ENCODE measurements around the gene RIOX2. TPM values are rescaled to one million over a fixed set of nuclear protein-coding genes. Genes with fewer than 3 reads are reported as not detected.

The RIOX2 gene
- total RNA-seq, 1 experiment from 2014 or later = 35.0 TPM

DNA sequence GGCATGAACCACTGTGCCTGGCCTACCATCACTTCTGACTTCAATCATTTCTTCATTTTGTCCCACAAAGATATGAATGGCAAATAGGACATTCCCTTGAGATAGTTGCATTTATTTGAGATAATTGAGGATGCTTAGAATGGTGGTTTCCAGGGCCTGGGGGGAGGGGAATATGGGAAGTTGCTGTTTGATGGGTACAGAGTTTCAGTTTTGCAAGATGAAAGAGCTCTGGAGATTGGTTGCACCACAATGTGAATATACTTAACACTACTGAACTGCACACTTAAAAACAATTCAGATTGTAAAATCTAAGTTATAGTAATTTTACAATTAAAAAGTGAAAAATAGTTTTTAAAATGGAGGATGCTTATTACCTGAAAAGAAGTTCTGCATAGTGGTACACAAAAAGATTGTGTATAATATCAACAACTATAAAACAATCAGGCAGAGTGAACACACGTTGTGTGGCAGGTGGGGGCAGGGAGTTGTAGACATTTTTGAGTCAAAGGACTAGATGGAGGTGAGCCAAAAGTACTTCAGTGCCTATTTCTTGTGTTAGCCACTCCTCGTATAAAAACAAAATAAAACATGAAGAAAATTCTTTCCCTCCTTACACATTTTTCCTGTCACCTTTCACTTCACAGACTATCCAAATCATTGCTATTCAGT lies 18.5 kb upstream of the RIOX2 start:
- no peak for DNase-seq (ENCODE audit: low read depth)

DNA sequence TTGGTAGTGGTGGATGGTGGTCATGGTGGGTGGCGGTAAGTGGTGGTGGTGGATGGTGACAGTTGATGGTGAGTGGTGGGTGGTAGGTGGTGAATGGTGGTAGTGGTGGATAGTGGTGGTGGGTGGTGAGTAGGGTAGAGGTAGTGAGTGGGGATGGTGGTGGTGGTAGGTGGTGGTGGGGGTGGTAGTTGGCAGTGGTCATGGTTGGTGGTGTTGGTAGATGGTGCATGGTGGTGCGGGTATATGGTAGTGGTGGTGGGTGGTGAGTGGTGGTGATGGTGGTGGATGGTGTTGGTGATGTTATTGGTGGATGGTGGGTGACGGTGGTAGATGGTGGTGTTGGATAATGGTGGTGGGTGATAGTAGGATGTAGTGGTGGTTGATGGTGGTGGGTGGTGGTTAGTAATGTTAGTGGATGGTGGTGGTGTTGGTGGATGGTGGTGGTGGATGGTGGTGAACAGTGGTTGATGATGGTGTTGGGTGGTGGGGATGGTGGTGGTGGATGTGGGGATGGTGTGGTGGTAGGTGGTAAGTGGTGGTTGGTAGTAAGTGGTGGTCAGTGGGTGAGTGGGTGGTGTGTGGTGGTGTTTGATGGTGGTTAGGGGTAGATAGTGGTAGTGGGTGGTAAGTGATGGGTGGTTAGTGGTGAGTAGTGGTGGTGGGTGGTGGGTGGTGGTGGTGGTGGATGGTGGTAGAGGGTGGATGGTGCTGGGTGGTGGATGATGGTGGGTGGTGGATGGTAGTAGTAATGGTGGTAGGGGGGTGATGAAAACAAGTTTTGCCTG lies 16.7 kb upstream of the RIOX2 start:
- DNase-seq (ENCODE audit: low read depth) = no peak

DNA sequence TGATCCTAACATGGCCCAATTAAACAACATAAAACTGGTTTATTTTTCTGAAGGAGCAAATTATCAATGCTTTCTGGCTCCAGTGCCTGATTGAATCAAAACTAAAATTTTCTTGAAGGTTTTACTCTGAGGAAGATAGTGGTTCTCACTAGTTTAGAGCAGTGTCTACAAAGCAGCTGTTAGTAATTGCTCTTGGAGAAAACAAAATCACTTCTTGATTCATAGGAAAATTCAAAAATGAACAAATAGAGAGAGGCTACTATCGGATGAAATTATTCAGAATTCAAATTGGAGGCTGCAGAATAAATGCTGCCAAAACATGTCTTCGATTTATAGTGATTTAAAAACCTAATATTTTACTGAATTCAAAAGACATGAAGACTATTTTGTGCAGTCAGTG lies 15.1 kb upstream of the RIOX2 start:
- no peak for DNase-seq (ENCODE audit: low read depth)

DNA sequence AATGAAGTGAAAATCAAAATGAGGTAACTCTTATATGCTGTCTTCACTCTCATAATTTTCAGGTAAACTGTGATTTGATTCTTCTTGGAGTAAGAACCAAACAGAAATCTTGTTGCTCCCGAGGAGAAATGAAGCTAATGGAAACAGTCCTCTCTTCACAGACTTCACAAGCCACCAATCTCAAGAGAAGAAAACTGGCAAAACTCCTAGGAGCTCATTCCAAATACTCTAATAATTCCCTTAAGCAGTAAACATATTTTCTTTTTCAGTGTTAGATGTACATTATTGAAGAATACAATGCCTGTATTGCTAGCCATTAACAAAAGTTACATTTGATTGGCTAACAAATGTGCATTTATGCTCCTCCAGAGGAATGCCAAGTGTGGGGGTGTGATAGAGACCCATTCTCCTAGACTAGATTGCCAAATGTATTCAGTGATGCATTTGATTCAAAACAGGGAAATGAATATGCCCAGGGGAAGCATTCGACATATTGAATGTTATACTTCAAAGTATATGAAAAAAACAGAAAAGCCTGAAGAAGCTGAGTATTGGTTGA lies 11.8 kb upstream of the RIOX2 start:
- DNase-seq (ENCODE audit: low read depth) = no peak

DNA sequence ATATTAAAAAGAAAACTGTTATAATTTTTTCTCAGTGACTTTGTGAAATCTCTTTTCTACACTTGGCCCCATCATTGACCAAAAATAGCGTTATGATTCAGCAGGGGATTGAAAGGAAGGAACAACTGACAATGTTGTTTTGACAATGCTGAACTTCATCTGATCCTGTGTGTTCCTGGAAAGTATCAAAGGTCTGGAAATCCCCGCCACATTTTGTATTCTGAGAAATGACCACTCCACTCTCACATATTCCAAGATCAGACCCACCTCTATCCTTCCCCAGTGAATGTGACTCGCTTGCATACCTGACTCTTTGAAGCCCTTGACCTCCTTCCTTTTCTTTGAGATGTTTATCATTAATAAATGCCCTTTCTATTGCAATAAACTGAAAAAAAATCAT lies 9.7 kb upstream of the RIOX2 start:
- DNase-seq (ENCODE audit: low read depth) = no peak

DNA sequence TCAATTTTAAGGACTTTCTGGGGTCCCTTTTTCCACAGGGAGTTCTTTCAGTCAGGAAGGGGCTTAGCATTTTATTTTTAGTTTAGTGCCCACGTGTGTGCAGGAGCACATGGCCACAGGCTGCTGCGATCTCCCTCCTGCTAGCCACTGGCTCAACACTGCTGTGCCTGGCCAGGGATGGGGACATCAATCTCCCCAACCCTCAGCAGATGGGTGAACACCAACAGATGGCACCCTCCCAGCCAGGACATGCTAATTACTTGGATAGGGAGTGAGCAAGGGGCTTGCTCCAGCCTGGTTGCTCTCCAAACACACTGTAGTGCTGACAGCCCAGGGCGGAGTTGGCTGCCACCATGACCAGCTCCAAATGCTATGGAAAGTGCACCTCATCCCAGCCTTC lies 7.4 kb upstream of the RIOX2 start:
- no peak for DNase-seq (ENCODE audit: low read depth)

DNA sequence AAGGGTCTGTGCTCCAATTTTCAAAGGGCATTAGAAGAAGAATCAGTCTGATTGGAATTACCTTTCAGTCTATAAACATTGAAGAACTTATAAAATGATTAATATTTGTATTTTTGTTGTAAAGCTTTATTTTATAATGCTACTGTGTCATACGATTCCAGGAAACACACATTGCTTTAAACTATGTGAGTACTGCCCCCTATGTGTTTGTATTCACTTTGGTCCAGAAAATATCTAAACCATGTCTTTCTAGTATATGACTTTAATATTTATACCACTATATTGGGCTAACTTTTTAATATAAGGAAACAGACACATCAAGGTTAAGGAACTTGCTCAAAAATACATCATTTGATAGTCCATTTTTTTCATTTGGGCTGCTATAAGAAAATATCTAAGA lies 3.2 kb upstream of the RIOX2 start:
- DNase-seq (ENCODE audit: low read depth) = no peak

DNA sequence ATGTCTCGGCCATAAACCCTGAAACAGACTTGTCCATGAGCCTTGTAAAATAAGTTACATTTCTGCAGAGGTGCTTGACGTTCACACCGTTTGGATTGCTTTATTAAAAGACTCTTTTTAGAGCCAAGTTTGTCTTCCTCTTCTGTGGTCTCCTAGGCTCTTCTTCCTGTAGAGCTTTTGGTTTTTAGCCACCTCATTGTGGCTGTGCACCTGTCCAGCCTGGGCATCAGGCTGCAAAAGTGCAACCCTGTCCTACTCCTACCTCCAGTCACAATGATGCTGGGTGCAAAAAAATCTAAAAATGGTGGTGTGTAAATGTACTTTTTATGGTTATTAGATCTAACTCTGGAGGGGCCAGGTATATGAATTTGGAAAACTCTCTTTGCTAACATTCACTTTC lies 2.8 kb upstream of the RIOX2 start:
- no peak for DNase-seq (ENCODE audit: low read depth)

DNA sequence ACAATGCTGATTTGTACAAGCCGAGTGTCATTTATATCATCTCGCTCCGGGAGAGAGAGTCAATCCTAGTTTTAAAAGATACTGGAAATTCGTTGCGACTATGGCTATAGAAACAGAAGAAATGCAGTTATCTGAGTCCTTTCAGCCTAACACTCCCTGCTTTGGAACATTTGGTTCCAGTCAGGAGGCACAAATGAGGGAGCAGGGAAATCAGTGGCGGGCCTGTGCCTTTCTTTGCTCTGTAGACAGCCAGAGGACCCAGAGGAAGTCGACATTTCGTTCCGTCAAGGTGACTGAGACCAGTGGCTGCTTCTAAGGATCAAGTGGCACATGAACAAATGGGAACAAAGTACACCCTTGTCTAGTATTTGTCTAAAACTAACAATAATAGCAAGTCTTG lies 745 bp upstream of the RIOX2 start:
- DNase-seq (ENCODE audit: low read depth) = no peak

DNA sequence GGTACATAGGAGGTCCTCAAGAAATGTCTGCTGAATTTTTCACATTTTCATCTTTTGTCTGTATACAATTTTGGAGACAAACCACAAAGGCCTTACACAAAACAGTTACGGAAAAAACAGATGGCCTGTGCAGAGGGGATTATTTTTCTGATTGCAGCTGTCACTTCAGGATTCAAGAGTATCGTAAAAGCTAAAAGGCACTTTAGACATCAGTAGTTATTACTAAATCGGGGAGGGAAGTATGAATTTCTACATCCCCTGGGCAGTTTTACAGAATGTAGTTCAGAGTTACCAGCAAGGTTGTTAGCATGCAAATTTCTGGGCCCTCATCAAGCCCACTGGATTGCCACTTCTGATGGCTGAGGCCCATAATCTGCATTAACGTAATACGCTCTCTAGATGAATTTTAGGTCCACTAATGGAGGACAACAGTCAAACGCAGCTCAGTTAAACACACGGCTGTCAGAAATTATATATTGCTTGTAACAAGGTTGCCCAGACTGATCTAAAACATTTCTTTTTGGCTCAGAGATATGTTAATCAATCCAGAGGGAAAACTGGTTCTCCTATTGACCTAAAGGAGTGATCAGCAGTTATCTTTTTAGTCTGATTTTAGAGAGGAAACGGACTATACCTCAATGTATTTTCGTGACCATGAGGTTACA lies 1.1 kb downstream of the RIOX2 start:
- no peak for DNase-seq (ENCODE audit: low read depth)

DNA sequence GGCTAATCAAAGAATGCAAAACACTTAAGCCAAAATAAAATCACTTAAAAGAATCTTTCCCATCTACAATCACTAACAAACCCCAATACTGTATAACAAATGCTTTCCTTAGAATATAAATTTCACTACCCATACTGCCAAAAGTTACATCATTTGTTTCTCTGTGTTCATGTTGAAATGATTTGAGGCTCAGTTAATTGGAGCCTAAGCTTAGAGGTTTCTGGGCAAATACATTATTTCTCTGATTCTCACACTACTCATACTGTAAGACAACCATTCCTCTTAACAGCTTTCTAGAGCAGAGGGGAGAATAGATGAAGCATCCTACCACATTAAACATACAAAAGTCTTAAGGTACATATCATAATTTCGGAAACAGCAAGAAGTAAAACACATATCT lies 2.1 kb downstream of the RIOX2 start:
- no peak for DNase-seq (ENCODE audit: low read depth)

DNA sequence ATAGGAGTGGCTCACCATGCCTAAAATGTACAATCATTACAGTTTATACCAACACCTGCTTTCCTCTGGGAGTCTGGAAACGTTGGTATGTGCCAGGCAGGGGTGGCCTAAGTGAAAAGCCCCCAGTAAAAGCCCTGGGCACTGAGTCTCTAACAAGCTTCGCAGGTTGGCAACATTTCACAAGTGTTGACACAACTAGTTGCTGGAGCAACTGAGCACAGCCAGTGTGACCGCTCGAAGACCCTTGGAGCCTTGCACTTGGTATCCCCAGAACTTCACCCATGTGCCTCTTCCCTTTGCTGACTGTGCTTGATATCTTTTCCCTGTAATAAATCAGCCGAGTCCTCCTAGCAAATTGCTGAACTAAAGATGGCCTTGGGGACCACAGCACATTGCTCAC lies 2.7 kb downstream of the RIOX2 start:
- no peak for DNase-seq (ENCODE audit: low read depth)

DNA sequence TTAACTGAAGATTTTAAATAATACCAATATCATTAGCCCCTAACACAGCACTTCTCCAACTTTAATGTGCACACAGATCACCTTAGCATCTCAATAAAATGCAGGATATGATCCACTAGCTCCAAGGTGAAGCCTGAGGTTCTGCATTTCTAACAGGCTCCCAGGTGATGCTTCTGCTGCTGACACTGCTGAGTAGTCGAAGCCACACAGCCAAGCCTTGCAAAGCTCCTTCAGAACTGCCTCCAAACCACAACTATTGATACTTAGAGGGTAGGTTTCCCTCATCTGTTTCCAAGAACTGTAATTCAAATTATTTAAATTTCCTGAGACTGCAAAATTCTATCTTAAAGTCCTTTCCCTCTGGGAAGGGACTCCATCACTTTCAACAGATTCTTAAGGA lies 3.9 kb downstream of the RIOX2 start:
- no peak for DNase-seq (ENCODE audit: low read depth)

DNA sequence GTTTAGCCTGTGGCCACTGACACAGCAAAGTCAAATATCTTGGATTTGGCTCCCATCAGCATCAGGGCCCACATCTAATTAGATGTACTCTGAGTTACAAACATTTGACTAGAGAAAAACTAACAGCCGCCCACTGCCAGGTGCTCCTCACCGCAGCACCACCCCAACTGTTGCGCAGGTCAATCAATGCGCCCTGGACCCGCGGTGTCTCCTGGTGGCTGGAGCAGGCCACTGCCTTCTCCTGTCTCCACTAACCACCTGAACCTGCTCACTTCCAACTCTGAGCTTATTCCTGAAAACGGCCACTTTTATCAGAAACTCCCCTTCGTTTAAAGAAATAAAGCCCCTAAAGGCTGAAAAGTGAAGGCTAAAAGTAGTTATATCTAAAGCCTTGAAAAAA lies 4.3 kb downstream of the RIOX2 start:
- no peak for DNase-seq (ENCODE audit: low read depth)

DNA sequence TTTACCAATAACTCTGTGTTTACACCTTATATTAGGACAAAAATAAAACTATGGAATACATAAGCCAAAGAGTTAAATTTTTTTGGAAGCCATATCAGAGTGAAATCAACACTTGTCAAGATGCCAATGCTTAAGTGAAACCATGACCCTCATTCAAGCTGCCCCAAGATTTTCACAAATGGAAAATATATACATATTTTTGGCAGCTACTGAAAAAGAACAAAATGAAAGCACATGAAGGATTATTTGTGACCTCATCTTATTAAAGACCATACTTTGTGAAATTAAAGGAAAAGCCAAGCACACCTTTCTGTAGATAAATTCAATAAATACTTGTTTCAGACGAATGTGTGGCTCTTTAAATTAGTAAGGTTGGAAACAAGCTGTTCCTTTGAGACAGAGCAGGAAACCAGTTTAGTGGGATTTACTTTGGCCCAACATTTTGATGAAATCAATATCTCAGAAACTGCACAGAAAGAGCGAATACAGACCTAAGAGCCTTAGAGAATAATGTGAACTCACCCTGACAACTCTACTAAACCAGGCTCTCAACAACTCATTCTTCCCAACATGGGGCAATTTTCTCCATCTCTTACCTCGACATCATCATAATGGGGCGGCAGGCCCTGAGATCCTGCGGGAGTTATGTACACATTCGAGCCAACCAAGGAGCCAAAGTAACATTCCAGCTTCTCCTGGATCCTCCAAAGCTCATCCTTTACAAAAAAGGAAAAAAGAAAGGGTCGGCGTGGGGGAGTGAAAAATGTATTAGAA lies 11.1 kb downstream of the RIOX2 start:
- no peak for DNase-seq (ENCODE audit: low read depth)

DNA sequence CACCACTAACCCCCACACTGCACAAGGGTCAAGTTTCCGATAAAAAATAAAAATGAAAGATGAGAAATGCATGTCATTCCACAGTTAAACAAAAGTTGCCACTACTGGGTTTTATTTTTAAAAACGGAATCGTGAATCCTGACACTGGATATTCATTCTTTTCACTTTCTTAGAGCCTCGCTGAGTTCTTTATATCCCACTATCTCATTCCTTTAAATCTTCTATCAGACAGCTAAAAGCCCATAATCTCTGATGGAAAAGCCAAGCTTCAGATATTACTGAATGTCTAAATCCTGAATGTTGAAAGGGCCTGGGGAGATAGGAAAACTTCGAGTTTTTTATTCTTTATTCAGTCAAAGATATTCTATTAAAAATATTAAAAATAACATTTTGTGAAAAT lies 11.7 kb downstream of the RIOX2 start:
- no peak for DNase-seq (ENCODE audit: low read depth)

DNA sequence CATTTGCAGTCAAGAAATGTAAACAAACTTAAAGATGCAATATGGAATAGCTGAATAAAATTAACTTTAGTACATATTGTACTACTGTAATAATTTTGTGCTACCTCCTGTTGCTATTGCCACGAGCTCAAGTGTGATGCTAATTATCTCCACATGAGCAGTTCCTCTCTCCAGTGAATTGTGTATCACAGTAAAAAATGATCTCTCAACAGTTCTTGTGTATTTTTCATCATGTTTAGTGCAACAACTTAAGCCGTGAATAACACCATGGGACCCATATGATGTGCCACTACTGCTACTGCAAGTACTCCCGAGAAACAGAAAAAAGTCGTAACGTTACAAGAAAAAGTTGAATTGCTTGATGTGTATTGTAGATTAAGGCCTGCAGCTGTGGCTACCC lies 12.4 kb downstream of the RIOX2 start:
- no peak for DNase-seq (ENCODE audit: low read depth)

DNA sequence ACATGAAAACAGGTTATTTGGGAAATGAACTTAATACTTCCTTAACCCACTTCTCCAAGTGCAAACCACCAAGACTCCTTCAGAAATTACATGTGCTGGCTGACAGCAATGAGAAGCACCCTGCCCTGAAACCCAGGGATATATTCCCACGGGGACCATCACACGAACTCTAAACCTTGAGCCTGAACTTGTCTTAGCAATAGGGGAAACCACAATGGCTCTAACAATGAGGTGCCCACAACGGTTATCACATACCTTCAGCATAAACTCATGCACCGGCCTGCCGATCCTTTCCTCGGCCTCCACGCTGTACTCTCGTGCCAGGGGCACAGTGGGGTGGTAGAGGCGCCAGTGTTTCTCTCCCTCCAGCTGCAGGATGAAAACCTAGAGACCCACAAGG lies 13.4 kb downstream of the RIOX2 start:
- DNase-seq (ENCODE audit: low read depth) = peak; percentile 49

DNA sequence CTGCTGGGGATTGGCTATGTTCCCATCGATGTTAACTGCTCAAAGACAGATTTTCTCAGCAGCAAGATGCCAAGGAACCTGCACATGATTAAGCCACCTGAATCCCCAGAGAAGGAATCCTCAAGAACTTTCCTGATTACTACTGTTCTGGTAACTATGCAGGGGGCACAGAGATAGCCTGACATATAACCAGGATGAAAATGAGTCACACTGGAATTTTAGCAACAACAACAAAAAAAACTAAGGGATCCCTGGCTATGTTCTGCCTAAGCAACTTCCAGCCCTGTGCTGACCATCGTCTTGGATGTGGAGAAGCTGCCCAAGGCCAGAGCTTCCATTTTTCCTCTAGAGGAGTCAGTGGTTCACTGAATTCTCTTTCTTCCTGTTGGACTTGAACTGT lies 13.8 kb downstream of the RIOX2 start:
- peak; percentile 27 for DNase-seq (ENCODE audit: low read depth)

DNA sequence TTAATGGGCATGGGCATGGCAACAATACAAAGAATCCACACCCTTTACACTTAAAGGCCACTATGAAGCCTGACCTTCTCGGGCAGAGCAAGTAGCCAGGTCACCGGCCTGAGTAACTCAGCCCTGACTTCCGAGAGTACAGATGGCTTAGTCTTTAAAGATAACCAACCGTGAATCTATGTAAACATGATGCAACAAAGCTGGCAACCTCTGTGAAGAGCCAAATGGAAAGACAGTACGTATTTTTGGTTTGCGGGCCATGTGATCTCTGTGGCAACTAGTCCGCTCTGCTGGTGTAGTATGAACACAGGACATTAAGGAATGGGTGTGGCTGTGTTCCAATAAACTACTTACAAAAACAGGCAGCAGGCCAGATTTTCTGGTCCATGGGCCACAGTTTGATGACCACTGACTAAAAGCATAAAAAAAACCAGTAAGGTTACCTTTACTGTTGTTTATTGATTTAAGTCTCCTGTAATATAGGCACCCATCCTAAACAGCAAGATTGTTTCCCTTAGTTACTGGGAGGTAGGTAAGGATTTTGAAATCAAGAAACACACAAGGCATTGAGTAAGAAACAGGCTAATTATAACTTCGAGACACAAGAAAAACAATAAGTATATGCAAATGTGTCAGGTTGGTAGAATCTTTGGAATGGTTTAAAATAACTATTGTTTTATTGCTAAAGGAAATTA lies 14.5 kb downstream of the RIOX2 start:
- no peak for DNase-seq (ENCODE audit: low read depth)

DNA sequence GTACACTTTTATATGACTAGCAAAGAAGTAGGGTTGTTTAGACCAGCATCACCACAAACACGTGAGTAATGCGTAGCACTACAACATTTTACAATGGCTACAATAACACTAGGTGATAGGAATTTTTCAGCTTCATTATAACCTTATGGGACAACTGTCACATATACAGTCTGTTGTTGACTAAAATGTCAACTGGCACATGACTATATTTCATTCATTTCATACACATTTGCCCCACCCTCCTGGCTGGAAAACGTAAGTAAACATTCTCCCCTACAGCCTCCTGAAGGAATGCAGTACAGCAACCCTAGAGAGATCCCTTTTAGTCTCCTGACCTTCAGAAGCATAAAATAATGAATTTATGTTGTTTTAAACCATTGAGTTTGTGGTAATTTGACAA lies 16.2 kb downstream of the RIOX2 start:
- no peak for DNase-seq (ENCODE audit: low read depth)

Measured in Daoy (cell line).